NCI-H1417 (cell line): Measurements from ENCODE around the gene MAN1A1.
A peak's percentile ranks its signal among the peaks of the same experiment; 100 is the strongest.
"Not testable (repeated sequence)": the region's sequence is repeated elsewhere in the genome, so short reads cannot be mapped to it uniquely, and the experiment has no call there.

Source experiments
- DNase-seq, 3 experiments: peaks; one replicate each; lab custom pipeline; 2025; lab: John Stamatoyannopoulos, UW

Gene MAN1A1

DNA sequence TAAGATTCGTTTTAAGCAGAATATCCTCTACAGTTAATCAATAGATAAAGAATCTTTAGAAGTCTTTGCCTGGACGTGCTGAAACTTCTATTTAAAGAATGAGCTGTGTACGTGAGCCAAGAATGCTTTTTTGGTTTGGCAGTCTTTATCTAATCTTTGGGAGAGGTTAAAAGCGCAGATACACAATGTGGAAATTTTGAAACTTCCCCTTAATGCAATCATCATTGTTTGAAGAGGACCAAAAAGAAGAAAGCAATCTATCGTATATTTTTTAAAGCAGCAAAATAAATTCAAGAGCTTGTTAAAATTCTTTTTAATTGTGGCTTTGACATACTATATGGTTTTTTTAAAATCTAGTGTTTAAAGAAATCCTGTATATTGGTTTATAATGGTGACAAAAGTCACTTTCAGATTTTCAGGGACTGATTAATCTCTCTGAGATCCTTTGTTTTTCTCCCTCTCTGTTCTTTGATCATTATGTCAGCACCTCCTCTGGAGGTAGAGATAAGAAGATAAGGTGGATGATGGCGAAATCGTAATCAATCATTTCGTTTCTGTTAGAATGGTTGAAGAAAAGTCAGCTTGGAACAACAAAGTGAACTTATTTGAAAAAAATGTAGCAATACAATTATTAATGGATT lies 179.0 kb downstream of the MAN1A1 start:
- DNase-seq = no peak

- DNase-seq = no peak
These were observed 179.5 kb downstream of the MAN1A1 start for GRCh38 chr6:119170103-119170446.

DNA sequence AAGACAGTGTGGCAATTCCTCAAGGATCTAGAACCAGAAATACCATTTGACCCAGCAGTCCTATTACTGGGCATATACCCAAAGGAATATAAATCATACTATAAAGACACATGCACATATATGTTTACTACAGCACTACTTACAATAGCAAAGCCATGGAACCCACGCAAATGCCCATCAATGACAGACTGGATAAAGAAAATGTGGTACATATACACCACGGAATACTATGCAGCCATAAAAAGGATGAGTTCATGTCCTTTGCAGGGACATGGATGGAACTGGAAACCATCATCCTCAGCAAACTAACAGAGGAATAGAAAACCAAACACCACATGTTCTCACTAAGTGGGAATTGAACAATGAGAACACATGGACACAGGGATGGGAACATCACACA lies 180.2 kb downstream of the MAN1A1 start:
- not testable (repeated sequence) for DNase-seq

GRCh38 chr6:119166024-119166784 lies 183.4 kb downstream of the MAN1A1 start:
- DNase-seq = no peak

DNA sequence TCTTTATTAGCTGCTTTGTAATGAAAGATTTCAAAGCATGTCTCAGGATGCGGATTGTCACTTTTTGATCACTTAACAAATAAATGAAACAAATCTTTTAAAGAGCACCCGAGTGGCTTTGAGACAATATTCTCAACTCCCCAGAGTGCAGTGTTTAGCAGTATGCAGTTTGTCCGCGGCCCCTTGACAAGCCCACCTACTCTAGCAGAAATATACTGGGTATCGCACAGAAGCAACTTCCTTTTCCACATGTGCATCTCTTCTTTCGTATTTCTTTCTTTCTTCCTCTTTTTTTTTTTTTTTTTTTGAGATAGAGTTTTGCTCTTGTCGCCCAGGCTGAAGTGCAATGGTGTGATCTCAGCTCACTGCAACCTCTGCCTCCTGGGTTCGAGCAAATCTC lies 186.6 kb downstream of the MAN1A1 start:
- no peak for DNase-seq

DNA sequence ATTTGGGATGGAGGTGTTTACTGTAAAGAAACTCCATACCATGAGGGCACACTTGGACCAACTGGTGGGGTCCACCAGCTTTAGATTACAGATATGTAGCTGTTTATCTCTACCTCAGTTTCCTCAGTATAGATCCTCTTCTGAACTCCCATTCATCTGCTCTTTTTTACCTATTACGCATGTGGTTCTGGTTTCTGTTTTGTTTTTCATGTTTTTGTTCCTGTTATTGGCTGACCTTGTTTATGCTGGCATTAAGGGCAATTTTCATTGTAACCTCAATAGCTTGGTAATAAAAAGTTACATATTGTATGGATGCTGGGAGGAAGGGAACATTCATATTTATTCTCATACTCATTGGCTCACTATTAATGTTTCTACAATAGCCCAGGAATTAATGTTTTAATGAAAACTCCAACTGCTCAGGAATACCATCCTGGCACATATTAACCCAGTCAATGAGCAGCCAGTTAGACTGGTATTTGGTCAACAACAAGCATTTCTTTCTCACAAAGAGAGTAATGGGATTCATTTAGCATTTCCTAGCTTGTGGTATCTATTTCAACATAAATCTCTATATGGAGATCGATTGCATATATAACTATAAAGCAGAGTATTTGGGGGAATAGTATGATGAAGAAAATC lies 187.3 kb downstream of the MAN1A1 start:
- DNase-seq = no peak

DNA sequence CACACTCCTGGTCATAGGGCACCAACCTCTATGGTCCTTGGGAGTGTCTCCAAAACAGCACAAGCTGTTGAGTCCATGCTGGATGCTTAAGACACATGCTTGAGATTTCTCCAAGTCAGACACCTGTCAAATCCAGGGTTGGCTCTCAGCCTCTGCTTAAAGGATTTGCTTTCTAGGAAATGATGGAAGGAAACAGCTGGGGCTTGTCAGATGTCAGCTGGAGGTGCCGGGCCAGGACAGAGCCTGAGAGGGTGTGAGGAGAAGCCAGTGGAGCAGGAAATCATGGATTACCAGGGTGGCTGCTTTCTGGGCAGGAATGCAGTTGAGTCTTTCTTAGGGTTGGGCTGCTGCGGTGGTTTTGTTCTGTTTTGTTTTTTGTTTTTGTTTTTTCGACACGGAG lies 188.1 kb downstream of the MAN1A1 start:
- no peak for DNase-seq

- DNase-seq = no peak
These were observed 188.7 kb downstream of the MAN1A1 start for GRCh38 chr6:119160911-119161310.

GRCh38 chr6:119158057-119158848 lies 191.3 kb downstream of the MAN1A1 start:
- DNase-seq = no peak

DNA sequence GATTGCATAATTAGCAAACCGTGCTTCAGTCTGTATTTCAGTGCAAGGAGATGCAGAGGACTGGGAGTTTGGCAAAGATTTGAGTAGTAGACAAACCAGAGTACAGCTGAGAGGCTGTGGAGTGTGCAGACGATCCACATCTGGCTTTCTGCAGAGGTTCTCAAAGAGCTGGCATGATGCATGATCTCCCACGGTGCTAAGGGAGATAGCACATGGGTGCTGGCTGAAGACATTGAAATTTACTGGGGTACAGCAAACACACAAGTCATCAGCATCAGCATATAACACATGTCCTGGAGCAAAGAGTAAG lies 192.1 kb downstream of the MAN1A1 start:
- DNase-seq = no peak

DNA sequence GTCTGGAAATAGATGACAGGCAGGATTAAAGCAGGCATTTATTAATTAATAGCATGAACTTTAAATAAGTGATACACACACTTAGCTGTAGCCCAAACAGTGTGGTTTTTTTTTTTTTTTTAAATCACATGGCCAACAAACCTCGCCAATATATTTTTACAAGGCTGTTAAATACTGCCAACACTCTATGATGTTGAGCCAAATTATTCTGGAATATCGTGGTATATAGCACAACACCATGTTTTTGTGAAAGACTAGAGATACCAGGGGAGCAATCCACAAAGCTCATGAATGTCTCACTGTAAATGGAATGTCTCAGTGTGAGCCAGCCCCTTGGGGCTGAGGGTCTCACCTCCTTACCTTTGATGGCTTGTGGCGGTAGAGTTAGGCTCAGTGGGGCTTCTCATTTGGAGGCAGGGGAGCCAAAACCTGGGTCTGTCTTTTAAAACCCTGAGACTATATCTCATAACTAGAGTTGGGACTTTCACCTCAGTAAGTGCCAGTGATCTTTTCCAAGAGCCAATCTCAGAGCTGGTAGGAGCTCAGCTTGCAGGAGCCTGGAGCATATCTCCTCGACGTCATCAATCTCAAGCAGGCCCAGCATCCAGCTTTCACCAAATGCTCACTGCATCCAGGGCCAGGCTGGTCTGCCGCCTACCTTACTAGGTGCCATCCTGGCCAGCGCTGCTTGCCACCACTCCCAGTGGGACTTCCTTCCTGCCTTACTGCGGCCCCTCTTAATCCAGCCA lies 192.6 kb downstream of the MAN1A1 start:
- no peak for DNase-seq

- not testable (repeated sequence) for DNase-seq
These were observed 193.5 kb downstream of the MAN1A1 start for GRCh38 chr6:119156082-119156481.

DNA sequence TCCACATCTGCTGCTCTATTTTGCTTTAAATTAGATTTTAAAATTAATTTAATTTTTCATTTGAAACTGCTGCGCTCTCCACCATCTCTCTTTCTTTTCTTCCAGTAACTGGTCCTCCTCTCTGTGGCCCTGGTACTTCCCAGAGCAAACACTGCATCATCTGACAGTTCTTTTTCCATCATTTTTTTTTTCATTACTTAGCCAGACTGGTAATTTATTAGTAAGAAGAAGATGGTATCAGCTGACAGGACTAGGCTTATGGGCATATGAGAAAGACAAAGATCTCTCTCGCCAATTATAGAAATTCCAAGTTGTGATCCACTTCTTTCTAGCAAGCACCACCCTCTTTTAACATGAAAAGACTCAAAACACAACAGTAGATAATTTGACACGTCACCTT lies 197.4 kb downstream of the MAN1A1 start:
- no peak for DNase-seq

- no peak for DNase-seq
These were observed 200.6 kb downstream of the MAN1A1 start for GRCh38 chr6:119148825-119149525.

DNA sequence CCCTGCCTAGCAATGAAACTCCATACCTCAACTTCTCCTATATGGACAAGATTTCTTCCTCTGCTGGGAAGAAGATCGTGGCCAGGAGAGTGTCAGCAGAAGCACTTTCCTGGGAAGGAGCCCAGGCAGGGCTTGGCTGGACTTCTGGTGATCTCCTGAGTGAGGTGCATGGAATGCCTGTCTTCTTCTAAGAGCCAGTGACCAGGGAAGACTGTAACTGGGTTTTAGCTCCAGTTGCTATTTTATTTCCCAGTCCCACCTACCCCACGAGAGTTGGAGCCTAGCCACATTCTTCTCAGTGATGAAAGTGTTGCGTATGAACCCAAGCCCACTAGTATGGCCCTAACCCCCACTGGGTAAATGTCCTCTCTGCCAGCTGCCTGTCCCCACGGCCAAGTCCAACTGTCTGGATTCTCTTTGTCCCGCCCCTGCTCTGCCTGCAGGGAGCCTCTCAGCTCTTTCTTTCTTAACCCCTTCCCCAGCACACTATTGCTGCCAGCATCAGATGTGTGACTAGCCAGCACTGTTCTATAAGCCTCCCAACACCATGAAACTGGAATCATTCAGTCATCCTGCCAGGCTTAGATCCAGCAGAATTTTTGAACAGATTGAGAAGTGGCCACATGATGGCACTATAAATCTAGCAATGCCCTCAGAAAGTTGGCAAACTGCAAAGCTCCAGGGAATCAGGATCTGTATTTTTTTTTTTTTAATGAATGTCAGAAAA lies 201.3 kb downstream of the MAN1A1 start:
- peak; percentile 24 to 76 (median 36) for DNase-seq

DNA sequence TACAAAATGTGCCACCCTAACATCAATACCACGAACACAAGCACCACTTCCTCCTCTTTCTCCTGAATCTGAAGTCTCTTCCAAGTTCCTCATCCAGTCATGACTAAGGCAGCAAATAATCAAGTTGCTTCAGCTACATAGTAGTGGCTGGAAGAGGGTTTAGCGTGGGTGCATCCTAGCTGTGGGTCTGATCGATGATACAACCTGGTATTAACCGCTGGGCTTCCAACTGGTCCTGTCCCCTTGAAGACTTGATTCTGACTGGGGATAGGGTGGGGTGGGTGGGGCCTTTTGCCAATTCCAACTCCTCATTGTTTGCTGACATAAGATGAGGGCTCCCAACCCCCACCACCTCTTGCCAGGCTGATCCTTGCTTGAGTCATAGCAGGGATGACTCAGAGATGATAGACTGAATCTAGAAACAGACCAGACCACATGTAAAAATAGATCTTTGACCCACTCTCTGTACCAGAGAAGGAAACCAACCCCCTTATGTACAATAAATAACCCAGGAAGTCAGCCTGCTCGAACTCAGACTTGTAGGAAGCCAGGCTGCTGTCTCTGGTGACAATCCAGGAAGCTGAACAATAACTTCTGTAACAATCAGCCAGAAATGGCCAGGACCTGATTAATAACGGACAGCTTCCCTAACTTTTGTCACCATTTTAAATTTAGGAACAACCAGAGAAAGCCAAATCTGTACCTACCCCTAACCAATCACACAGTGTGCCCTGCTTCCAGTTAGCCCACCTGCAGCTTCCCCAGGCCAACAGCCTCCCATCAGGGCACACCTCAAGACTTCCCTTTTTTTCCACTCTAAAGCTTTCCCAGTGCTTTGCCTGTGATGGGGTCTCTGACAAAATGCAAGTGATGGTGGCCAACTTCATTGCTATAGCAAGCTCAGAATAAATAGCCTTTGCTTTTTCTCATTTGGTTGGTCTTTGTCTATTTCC lies 202.2 kb downstream of the MAN1A1 start:
- no peak for DNase-seq

GRCh38 chr6:119145111-119145510 lies 204.4 kb downstream of the MAN1A1 start:
- peak in 1 of 3 experiments; percentile 41 for DNase-seq

- DNase-seq = no peak
These were observed 206.9 kb downstream of the MAN1A1 start for GRCh38 chr6:119142637-119143036.

GRCh38 chr6:119142041-119142440 lies 207.5 kb downstream of the MAN1A1 start:
- no peak for DNase-seq
